Kidney glomerular epithelial cell (primary cell): ENCODE data around the gene FBRS.
A peak's percentile ranks its signal among the peaks of the same experiment; 100 is the strongest.
"Not testable (repeated sequence)": the region's sequence is repeated elsewhere in the genome, so short reads cannot be mapped to it uniquely, and the experiment has no call there.

Source experiments
- DNase-seq: peaks from one replicate; lab custom pipeline; 2025; lab: John Stamatoyannopoulos, UW

Gene FBRS

DNA sequence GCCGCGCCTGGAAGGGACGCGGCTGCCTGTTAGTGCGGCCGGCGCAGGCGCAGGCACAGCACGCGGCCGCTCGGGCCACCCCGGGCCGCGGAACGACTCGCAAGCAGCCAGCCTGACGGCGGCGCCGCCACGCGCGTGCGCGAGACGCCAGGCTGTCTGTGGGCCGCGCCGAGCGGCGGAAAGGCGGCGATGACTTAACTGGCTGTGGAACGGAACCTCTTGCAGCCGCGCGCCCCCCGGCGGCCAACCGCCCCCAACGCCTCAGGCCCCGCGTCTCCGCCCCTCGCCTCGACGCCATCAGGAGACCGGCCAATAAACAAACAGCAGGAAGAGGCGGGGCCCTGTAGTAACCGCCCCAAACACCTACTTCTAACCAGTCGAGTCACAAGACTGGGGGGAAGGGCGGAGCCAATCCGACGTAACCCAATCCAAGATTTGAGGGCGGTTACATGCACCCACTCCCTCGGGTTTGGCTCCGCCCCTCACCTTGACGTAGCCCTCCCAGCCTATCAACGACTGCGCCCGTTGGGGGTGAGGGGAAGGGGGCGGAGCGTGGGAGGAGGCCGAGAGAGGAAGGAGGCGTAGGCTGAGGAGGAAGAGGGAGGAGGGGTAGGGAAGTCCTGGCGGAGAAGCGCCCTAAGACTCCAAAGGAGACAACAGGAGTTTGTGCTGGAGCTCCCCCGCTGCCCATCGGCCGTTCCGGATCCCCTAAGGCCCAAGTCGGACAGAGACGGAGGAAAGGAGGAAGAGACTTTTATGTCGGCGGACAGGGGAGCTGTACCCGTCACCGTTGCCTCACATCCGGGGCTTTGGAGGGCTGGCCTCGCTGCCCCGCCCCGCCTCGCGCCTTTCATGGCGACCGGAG, at the start of gene FBRS:
TSS of gene FBRS (plus strand) at position 566 of the 865 bp plus-strand sequence. CDS start 1,088 bp downstream, outside the sequence.
- DNase-seq: peak; percentile 99

GRCh38 chr16:30609002-30609925, 49.0 kb upstream of the FBRS start:
- peak; percentile 3 for DNase-seq

DNA sequence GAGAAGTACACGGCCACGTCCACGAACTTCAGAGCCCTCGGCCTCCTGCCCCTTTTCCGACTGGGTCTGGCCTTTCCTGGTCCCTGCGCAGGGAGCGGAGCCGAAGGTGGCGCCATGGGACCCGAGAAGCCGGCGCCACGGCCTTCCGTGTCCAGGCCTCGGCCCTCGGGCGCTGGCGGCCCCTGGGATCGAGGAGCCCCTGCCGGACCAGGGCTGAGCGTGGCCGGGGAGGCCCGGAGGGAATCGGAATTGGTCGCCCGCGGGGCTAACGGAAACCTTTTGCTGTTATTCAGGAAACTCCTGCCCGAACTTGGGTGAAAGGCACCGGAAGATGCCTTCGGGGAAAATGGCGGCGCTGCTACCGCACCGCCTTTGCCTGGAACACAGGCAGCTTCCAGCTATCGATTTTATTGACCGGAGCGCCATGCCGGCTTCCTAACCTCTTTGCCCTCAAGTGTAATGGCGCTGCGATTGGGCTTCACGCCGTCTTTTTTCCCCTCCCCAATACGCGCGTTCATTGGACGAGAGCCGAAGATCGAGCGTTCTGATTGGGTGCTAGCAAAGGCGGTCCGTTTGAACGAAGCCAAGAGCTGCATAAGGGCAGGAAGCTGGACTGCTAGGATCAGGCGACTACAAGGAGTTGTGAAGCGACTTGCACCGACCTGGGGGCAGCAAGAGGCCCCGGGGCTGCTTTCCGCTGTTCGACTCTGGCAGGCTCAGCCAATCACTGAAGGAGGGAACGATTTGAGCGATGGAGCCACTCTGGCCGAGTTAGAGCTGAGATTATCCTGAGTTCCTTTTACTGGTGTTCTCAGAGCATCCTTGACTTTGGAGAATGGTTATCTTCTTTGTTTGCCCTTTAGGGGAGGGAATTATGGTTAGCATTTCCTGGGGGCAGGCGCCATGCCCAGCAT, 48.0 kb upstream of the FBRS start, which contains the start of gene ZNF689:
TSS of gene ZNF689 (minus strand) at position 464 of the 914 bp plus-strand sequence. CDS start at position 116, 348 bp downstream.
- DNase-seq: peak; percentile 92

DNA sequence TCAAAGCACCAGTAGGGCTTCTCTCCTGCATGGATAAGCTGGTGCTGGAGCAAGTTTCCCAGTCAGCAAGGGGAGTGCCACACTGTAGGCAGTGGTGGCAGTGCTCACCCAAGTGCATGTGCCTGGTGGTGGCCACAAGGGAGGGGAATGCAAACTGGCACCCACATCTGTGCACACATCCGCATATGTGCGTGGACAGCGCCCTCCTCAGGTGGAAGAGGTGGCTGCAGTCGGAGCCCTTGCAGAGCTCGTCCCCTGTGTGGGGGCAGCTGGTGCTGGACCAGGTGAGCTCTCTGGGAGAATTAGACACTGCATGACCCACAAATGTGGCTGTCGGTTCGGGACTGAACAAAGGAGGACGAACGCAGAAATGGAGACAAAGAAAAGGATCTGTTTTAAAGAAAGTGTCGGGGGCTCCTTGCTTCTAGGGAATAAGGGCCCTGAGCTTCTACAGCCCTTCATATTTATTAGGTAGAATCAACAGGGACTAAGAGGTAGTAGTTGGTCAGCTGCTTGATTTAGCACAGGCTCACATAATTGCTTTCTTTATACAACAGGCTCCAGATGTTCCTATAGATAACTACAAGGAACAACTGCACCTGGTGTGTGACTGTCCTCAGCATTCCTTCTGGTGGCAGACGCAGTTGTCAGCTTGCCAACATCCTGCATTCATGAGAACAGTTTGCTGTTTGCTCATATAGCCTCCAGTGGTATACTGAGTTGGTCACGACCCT, 42.7 kb upstream of the FBRS start:
- no peak for DNase-seq

DNA sequence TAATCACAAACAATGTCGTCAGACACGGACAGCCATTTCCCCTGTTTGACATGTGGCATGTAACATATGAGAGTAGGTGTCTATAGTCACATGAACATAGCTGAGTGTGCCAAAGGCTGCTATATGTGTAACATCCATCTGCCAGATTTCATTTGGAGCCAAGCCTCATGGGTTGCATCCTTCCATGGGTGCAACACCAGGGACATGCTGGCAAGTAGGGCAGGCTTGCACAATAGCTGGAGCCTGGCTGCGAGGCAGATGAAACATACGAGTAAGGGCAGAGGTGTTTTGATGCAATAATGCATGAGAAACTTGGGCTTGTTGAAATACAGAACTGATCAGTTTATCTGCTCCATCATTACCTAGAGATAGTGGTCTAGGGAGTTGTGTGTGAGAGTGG, 39.0 kb upstream of the FBRS start:
- peak; percentile 71 for DNase-seq

GRCh38 chr16:30619638-30620037, 38.6 kb upstream of the FBRS start:
- peak; percentile 82 for DNase-seq

DNA sequence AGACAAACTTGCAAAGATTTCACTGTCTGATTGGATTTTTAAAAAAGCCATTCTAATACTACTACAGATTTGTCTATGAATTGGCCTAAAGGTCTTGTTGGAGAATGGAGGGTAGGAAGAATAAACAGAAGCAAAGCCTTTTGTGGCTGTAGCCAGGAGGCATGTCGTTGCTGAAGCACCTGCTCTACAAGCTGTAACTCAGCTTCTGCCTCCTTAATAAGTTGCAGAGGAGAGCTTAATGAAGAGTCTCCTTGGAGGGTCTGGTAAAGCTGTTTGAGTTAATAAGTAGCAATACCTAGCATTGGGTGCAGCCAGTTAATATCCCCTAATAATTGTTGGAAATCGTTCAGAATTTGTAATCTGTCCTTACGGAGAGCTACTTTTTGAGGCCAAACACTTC, 38.1 kb upstream of the FBRS start:
- DNase-seq: no peak

GRCh38 chr16:30621765-30622164, 36.5 kb upstream of the FBRS start:
- DNase-seq: no peak

DNA sequence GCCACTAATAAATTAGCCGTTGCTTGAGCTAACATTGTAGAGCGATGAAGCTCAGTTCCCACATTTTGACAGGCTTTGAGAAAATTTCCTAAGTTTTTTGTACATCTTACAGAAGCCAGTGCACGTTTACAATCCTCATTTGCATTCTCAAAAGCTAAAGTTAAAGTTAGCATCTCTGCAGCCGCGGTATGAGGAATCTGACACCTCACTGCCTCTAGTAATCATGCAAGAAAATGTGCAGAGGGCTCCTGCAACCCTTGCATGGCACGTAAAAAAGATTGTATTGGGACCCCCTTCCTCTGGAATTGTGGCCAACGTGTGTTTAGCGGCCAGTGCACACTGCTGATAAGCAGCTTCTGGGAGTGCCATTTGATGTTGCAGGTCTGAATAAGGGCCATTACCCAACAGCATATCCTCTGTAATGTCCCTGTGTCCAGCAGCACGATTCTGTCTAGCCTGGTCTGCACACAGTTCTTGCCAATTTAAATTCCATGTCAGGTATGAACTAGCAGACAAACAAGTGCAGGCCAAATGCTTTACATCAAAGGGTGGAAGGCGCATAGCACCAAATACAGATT, 35.7 kb upstream of the FBRS start:
- DNase-seq: no peak

DNA sequence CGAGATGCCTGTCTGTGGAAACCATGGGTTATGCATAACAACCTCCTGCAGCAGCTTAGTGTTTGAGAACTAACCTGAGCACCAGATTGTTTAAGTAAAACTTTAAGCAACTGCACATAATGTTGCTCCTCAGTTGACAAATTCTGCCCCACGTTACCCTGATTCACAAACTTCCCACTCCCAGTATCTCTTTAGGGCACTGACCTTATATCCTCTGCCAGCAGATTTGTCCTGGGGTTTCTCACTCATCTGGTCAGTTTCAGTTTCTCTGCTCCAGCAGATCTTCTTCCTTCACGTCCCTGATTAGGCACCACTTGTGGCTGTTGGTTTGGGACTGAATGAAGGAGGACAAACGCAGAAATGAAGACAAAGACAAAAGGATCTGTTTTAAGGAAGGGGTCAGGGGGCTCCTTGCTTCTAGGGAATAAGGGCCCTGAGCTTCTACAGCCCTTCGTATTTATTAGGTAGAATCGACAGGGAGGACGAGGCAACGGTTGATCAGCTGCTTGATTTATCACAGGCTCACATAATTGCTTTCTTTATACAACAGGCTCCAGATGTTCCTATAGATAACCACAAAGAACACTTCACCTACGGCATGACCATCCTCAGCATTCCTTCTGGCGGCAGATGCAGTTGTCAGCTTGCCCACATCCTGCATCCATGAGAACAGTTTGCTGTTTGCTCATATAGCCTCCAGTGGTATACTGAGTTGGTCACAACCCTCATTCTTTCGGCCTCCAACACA, 34.5 kb upstream of the FBRS start:
- no peak for DNase-seq

GRCh38 chr16:30626236-30626635, 32.0 kb upstream of the FBRS start:
- no peak for DNase-seq

- DNase-seq: peak; percentile 83
Observed at GRCh38 chr16:30628628-30629540, 29.3 kb upstream of the FBRS start.

DNA sequence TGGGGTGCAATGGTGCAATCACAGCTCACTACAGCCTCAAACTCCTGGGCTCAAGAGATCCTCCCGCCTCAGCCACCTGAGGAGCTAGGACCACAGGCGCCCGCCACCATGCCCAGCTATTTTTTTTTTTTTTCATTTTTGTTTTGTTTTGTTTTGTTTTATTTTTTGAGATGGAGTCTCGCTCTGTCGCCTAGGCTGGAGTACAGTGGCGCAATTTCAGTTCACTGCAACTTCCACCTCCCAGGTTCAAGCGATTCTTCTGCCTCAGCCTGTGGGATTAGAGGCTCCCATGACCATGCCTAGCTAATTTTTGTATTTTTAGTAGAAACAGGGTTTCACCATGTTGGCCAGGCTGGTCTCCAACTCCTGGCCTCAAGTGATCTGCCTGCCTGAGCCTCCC, 25.8 kb upstream of the FBRS start:
- not testable (repeated sequence) for DNase-seq

DNA sequence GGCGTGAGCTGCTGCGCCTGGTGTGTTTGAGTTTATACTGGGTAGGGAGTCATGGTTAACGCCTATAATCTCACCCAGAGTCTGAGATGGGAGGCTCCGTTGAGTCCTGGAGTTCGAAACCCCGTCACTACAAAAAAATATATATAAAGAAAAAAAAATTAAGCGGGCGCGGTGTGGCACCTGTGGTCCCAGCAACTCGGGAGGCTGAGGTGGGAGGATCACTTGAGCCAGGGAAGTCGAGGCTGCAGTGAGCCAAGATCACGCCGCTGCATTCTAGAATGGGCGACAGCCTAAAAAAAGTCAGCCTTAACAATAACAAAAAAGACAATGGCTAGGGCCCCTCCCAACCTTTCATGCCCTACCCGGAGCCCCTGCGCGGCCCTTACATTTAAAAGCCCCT, 24.7 kb upstream of the FBRS start:
- DNase-seq: no peak

- DNase-seq: no peak
Observed at GRCh38 chr16:30636599-30636998, 21.6 kb upstream of the FBRS start.

GRCh38 chr16:30637139-30637538, 21.1 kb upstream of the FBRS start:
- not testable (repeated sequence) for DNase-seq

DNA sequence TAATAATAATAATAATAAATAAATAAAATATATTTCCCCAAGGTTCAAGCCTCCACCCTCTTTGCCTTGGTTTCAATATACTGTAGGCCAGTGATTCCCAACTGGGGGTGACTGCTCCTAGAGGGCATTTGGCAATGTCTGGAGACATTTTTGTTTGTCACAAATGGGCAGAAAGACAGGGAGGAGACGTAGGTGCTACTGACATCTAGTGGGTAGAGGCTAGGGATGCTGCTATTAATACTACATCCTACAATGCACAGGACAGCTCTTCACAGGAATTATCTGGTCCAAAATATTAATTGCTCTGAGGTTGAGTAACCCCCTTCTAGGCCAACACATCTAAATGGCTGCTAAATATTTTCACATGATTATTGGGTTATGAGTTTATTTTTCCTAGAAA, 20.3 kb upstream of the FBRS start:
- DNase-seq: peak; percentile 55

DNA sequence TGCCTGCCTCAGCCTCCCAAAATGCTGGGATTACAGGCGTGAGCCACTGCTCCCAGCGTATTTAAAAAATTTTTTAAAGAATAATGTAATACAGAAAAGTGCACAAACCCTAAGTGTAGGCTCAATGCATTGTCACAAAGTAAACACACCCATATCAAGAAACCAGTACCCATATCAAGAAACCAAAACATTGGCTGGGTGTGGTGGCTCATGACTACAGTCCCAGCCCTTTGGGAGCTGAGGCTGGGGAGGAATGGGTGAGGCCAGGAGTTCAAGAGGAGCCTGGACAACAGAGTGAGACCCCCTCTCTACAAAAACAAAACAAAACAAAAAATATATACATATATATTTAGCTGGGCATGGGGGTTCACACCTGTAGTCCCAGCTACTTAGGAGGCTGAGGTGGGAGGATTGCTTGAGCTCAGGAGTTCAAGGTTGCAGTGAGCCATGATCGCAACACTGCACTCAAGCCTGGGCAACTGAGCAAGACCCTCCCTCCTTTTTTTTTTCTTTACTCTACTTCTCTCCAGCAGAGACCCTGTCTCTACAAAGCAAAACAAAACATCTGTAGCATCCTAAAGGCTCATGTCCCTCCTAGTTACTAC, 16.8 kb upstream of the FBRS start:
- DNase-seq: no peak
